Measurements from ENCODE around the gene CNGA4. TPM values are rescaled to one million over a fixed set of nuclear protein-coding genes. Genes with fewer than 3 reads are reported as not detected.

CNGA4 gene
- total and polyA plus RNA-seq, 3 experiments from 2014 or later: 0.15 TPM; not detected in 2

DNA sequence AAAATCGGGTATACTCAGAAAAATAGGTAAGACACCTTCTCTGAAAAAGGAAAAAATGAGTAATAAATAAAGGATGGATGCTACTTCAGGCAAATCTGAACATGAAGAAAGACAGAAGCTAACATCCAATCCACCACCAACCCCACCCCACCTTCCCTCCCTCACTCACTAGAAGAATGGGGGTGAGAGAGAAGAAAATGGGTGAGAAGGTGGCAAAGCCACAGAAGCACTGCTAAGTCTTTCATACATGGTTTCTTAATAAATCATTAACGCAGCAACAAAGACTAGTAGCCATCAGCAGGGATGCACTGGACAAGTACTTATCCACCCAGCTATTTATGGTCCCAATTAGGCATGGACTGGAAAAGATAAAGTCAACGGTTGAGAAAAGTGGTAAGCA is 10.4 kb upstream of the CNGA4 start:
- peak in 1 of 5 donors; percentile 1 for DNase-seq
- no peak overlapping the region for H3K27ac ChIP-seq (ENCODE audit: low read depth, low read length)
- CTCF ChIA-PET: no interaction called here
- POLR2A ChIA-PET: no interaction called here
- no peak overlapping the region for H3K4me3 ChIP-seq (ENCODE audit: low read length)
- Mint-ChIP-seq H3K4me1 (peaks cover 65 to 87% (median 76%) of the 10 kb centered on the region in 3 donors), H3K4me3 (peak overlapping the region in 4 of 7 donors; percentile 7 to 74 (median 21)), H3K27me3 (no peaks in the 10 kb centered on the region), H3K9me3 (no peaks in the 10 kb centered on the region), H3K27ac (peak overlapping the region in 6 of 8 donors; percentile 8 to 90 (median 44)), H3K36me3 (peaks cover 7 to 25% (median 9%) of the 10 kb centered on the region in 3 donors)
- peaks cover 34% of the 10 kb centered on the region for H3K4me1 ChIP-seq (ENCODE audit: insufficient read depth, low read length)
- H3K27me3 ChIP-seq (ENCODE audit: insufficient read depth, low read length, poor library complexity, severe bottlenecking): no peaks in the 10 kb centered on the region
- peaks cover 5% of the 10 kb centered on the region for H3K36me3 ChIP-seq (ENCODE audit: insufficient read depth, low read length)
- H3K9me3 ChIP-seq (ENCODE audit: low read length): no peaks in the 10 kb centered on the region

DNA sequence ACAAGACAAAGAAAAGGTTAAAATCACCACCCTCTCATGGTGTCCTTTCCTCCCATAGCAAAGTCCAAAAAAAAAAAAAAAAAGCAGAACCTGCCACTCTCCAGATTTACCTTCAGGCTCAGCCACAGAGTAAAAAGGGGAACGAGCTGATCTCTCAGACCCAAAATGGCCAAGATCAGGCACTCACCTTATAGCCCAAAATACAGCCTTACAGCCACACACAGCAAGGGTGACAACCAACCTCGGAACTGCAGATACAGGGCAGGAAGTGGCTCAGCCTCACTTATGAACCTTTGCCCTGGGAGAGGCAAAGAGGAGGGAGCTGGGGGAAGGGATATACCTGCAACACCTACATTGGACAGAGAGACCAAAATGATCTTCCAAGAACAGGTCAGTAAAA is 9.0 kb upstream of the CNGA4 start:
- peaks cover 3 to 17% (median 4%) of the 10 kb centered on the region in 3 donors for H3K36me3 Mint-ChIP-seq
- peak overlapping the region; percentile 2 to 71 (median 59) for H3K4me3 Mint-ChIP-seq
- H3K27me3 Mint-ChIP-seq: peaks cover 0 to 2% of the 10 kb centered on the region in 2 donors
- no peaks in the 10 kb centered on the region for H3K9me3 ChIP-seq (ENCODE audit: low read length)
- H3K27ac ChIP-seq (ENCODE audit: low read depth, low read length): no peak overlapping the region
- H3K4me1 Mint-ChIP-seq: peaks cover 73 to 96% (median 86%) of the 10 kb centered on the region in 3 donors
- DNase-seq: peak in 2 of 5 donors; percentile 2 to 11
- H3K4me1 ChIP-seq (ENCODE audit: insufficient read depth, low read length): peaks cover 41% of the 10 kb centered on the region
- ChIA-PET POLR2A (no interaction called here), CTCF (interaction anchor here (0.7 to 1.8 kb wide), 2 partner anchors 22 to 71 kb away, joined by 4 read pairs; no protein-coding TSS in a partner anchor)
- peak overlapping the region; percentile 44 to 95 (median 86) for H3K27ac Mint-ChIP-seq
- no peaks in the 10 kb centered on the region for H3K9me3 Mint-ChIP-seq
- H3K36me3 ChIP-seq (ENCODE audit: insufficient read depth, low read length): no peaks in the 10 kb centered on the region
- H3K27me3 ChIP-seq (ENCODE audit: insufficient read depth, low read length, poor library complexity, severe bottlenecking): no peaks in the 10 kb centered on the region
- H3K4me3 ChIP-seq (ENCODE audit: low read length): no peak overlapping the region

DNA sequence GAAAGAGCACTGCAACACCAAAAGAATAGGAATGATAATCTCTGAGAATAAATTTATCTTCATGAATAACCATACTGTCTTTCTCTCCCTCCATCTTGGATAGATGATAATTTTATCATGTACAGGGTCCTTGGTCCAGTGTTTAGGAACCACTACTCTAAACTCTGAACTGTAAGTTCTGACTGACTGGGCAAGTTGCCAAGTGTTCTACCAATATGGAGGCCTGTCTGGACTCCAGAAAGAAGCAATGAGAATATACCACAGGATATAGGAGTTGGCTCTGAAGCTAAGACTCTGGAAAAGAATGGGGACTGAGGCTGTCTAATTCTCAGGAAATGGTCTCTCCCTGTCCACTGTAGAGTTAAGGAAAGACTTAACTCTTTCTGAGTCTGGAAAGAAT is 6.0 kb upstream of the CNGA4 start:
- H3K36me3 Mint-ChIP-seq: peaks cover 0 to 13% (median 2%) of the 10 kb centered on the region in 3 donors
- no peaks in the 10 kb centered on the region for H3K9me3 ChIP-seq (ENCODE audit: low read length)
- peak overlapping the region; percentile 28 to 99 (median 46) for H3K4me3 Mint-ChIP-seq
- H3K4me1 ChIP-seq (ENCODE audit: insufficient read depth, low read length): peaks cover 41% of the 10 kb centered on the region
- H3K27me3 Mint-ChIP-seq: peaks cover 0 to 2% of the 10 kb centered on the region in 2 donors
- no peak overlapping the region for H3K27ac ChIP-seq (ENCODE audit: low read depth, low read length)
- ChIA-PET POLR2A (no interaction called here), CTCF (no interaction called here)
- no peak for DNase-seq
- H3K9me3 Mint-ChIP-seq: no peaks in the 10 kb centered on the region
- peak overlapping the region in 7 of 8 donors; percentile 1 to 77 (median 69) for H3K27ac Mint-ChIP-seq
- H3K27me3 ChIP-seq (ENCODE audit: insufficient read depth, low read length, poor library complexity, severe bottlenecking): no peaks in the 10 kb centered on the region
- no peak overlapping the region for H3K4me3 ChIP-seq (ENCODE audit: low read length)
- no peaks in the 10 kb centered on the region for H3K36me3 ChIP-seq (ENCODE audit: insufficient read depth, low read length)
- H3K4me1 Mint-ChIP-seq: peaks cover 53 to 73% (median 66%) of the 10 kb centered on the region in 3 donors

DNA sequence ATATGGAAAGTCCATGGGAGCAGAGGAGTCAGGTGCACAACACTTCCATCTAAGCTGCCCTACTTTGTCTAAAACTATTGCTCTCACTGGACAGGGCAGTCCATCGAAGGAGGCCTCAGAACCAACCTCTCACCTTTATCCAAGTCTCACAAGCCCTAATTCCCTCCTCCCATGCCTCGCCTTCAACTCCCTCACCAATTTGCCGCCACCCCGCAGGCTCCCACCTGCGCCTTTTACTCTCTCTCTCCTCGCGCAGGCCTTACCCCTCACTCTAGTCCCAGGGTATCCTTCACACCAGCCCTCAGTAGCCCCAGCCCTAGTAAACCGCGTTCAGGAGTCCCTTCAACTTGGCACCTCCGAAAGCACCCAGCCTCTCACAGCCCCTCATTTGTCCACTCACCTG is 4.9 kb upstream of the CNGA4 start:
- H3K9me3 ChIP-seq (ENCODE audit: low read length): no peaks in the 10 kb centered on the region
- Mint-ChIP-seq H3K36me3 (peaks cover 0 to 11% (median 2%) of the 10 kb centered on the region in 3 donors), H3K27me3 (peaks cover 0 to 5% of the 10 kb centered on the region in 2 donors), H3K4me3 (peak overlapping the region; percentile 93 to 100 (median 99)), H3K4me1 (peaks cover 44 to 62% (median 56%) of the 10 kb centered on the region in 3 donors), H3K9me3 (no peaks in the 10 kb centered on the region), H3K27ac (peak overlapping the region; percentile 86 to 100 (median 98))
- peak overlapping the region; percentile 77 for H3K27ac ChIP-seq (ENCODE audit: low read depth, low read length)
- ChIA-PET POLR2A (interaction anchor here (0.8 to 1.0 kb wide), 2 partner anchors 370 to 1753 kb away, joined by 3 to 5 read pairs; partner anchors contain the start of gene EIF3F), CTCF (interaction anchor here (1.7 kb wide), 1 partner anchor 16 kb away, joined by 9 read pairs; no protein-coding TSS in a partner anchor)
- H3K36me3 ChIP-seq (ENCODE audit: insufficient read depth, low read length): no peaks in the 10 kb centered on the region
- no peak for DNase-seq
- peak overlapping the region; percentile 97 for H3K4me3 ChIP-seq (ENCODE audit: low read length)
- H3K27me3 ChIP-seq (ENCODE audit: insufficient read depth, low read length, poor library complexity, severe bottlenecking): no peaks in the 10 kb centered on the region
- H3K4me1 ChIP-seq (ENCODE audit: insufficient read depth, low read length): peaks cover 33% of the 10 kb centered on the region

DNA sequence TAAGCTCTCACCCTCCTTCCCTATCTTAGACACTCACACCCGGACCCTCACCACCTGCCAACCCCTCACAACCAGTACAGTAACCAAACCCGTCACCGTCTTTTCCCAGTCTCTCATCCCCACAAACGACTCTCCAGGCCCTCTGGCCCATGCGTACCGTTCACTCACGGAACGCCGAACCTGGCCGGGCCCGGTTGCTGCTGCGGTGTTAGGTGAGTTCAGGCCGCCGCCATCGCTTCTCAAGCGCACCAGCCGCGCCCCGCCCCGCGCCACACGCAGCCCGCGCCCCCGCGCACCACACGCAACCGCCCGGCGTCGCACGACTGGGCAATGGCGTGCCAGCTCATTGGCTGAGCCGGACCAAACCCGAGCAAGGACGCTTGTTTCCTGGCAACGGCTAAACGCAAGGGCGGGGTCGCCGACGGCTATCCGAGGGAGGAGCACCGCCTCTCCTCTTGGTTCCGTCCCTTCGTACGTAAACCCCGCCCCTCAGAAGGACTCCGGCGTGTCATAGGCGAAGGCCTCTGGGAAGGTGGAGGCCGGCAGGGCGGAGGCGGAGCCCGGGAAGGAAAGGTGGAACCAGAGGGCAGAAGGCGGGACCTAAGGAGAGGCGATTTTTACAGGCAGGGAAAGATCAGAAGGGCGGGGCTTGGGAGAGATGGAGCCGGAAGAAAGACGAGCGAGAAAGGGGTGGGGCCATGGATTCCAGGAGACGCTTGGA is 4.3 kb upstream of the CNGA4 start, which contains the start of gene FHIP1B:
FHIP1B (minus strand) TSS at position 250 of the 721 bp plus-strand sequence. CDS start 10,120 bp downstream, outside the sequence.
- Histone ChIP-seq H3K36me3 (ENCODE audit: insufficient read depth, low read length) (no peaks in the 10 kb centered on the region), H3K9me3 (ENCODE audit: low read length) (no peaks in the 10 kb centered on the region), H3K4me1 (ENCODE audit: insufficient read depth, low read length) (peaks cover 28% of the 10 kb centered on the region), H3K4me3 (ENCODE audit: low read length) (peak within 1 kb of the TSS; percentile 97), H3K27ac (ENCODE audit: low read depth, low read length) (peak within 1 kb of the TSS; percentile 77), H3K27me3 (ENCODE audit: insufficient read depth, low read length, poor library complexity, severe bottlenecking) (no peaks in the 10 kb centered on the region)
- peak within 1 kb of the TSS; percentile 86 to 100 (median 98) for H3K27ac Mint-ChIP-seq
- peak; percentile 98 to 100 (median 99) for DNase-seq
- H3K4me3 Mint-ChIP-seq: peak within 1 kb of the TSS; percentile 93 to 100 (median 99)
- ChIA-PET POLR2A (interaction anchor here (0.5 to 1.0 kb wide), 4 partner anchors 370 to 1752 kb away, joined by 3 to 6 read pairs (median 4); partner anchors contain the start of gene EIF3F), CTCF (interaction anchor here (1.1 to 1.7 kb wide), 2 partner anchors 16 to 26 kb away, joined by 3 to 9 read pairs; no protein-coding TSS in a partner anchor)
- H3K4me1 Mint-ChIP-seq: peaks cover 38 to 57% (median 51%) of the 10 kb centered on the region in 3 donors
- peaks cover 0 to 11% (median 2%) of the 10 kb centered on the region in 3 donors for H3K36me3 Mint-ChIP-seq
- no peaks in the 10 kb centered on the region for H3K9me3 Mint-ChIP-seq
- peaks cover 0 to 7% of the 10 kb centered on the region in 2 donors for H3K27me3 Mint-ChIP-seq

DNA sequence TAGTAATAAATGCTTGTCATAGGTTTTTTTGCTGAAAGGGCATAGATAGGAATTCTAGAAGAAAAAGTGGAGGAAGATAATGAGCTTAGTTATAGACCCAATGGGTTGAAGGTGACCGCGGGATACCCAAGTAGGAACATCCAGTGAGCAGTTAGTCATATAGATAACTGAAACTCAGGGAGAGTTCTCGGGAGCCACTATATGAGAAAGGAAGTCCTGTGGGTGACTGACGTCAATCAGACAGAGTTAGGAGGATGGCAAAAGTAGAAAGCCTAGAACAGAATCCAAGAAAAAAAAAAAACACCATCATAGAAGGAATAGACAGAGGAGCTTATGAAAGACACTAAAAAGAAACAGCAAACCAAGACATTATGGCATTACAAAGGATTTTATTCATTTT is 1.6 kb upstream of the CNGA4 start:
- Histone ChIP-seq H3K36me3 (ENCODE audit: insufficient read depth, low read length) (no peaks in the 10 kb centered on the region), H3K27me3 (ENCODE audit: insufficient read depth, low read length, poor library complexity, severe bottlenecking) (no peaks in the 10 kb centered on the region), H3K9me3 (ENCODE audit: low read length) (no peaks in the 10 kb centered on the region), H3K27ac (ENCODE audit: low read depth, low read length) (no peak overlapping the region), H3K4me3 (ENCODE audit: low read length) (no peak overlapping the region), H3K4me1 (ENCODE audit: insufficient read depth, low read length) (peaks cover 14% of the 10 kb centered on the region)
- Mint-ChIP-seq H3K9me3 (no peaks in the 10 kb centered on the region), H3K36me3 (peaks cover 0 to 9% (median 2%) of the 10 kb centered on the region in 3 donors), H3K27me3 (peaks cover 8 to 10% of the 10 kb centered on the region in 2 donors), H3K27ac (no peak overlapping the region), H3K4me3 (no peak overlapping the region), H3K4me1 (peaks cover 18 to 32% (median 27%) of the 10 kb centered on the region in 3 donors)
- ChIA-PET POLR2A (no interaction called here), CTCF (interaction anchor here (1.8 kb wide), 1 partner anchor 13 kb away, joined by 6 read pairs; no protein-coding TSS in a partner anchor)
- DNase-seq: no peak

DNA sequence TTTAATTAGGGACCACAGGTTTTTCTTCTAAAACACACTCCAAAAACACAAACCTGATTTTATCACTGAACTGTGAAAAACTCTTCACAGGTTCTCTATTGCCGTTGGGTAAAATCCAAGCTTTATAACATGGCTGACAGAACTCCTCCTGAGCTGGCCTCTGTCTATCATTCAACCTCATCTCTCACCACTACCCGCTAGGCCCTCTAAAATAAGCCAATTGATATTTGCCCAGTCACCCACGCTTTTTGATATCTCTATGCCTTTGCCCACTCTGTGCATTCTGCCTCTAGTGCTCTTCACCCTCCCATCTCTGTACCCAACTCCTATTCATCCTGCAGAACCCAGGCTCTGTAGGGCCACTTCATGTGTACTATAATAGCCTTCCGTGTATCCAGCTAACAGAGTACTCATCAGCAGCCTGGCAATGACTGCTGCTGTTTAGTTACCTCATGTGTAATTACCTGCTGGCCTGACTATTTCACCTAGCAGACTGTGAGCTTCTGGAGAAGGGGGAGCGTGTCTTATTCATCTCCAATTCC is 1.1 kb upstream of the CNGA4 start:
- H3K27me3 Mint-ChIP-seq: peaks cover 10 to 12% of the 10 kb centered on the region in 2 donors
- peaks cover 0 to 9% (median 2%) of the 10 kb centered on the region in 3 donors for H3K36me3 Mint-ChIP-seq
- H3K9me3 Mint-ChIP-seq: no peaks in the 10 kb centered on the region

More for the DNA sequence above, 1.1 kb upstream of the CNGA4 start:
- no peak overlapping the region for H3K4me3 ChIP-seq (ENCODE audit: low read length)
- Mint-ChIP-seq H3K4me1 (peaks cover 18 to 26% (median 21%) of the 10 kb centered on the region in 3 donors), H3K4me3 (no peak overlapping the region), H3K27ac (no peak overlapping the region)
- no peaks in the 10 kb centered on the region for H3K36me3 ChIP-seq (ENCODE audit: insufficient read depth, low read length)
- DNase-seq: no peak
- ChIA-PET CTCF (interaction anchor here (1.8 kb wide), 1 partner anchor 13 kb away, joined by 6 read pairs; no protein-coding TSS in a partner anchor), POLR2A (no interaction called here)
- peaks cover 14% of the 10 kb centered on the region for H3K4me1 ChIP-seq (ENCODE audit: insufficient read depth, low read length)
- H3K27me3 ChIP-seq (ENCODE audit: insufficient read depth, low read length, poor library complexity, severe bottlenecking): no peaks in the 10 kb centered on the region
- H3K9me3 ChIP-seq (ENCODE audit: low read length): no peaks in the 10 kb centered on the region
- H3K27ac ChIP-seq (ENCODE audit: low read depth, low read length): no peak overlapping the region
